ENCODE measurements around the gene WFDC11. TPM values are rescaled to one million over a fixed set of nuclear protein-coding genes. Genes with fewer than 3 reads are reported as not detected.

WFDC11 gene
- total RNA-seq, 1 experiment from 2014 or later, result not detected

DNA sequence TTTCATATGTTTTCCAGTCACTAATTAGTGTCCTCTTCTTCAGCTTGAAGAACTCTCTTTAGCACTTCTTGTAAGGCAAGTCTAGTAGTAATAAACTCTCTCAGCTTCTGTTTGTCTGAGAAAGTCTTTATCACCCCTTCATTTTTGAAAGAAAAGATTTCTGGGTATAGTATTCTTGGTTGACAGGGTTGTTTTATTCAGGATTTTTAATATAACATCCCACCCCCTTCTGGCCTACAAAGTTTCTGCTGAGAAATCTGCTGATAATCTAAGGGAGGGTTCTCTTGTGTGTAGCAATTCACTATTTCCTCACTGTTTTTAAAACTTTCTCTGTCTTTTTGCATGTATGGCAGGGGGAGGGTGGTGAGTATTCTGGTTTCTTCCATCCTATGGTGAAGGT lies 9.6 kb upstream of the WFDC11 start:
- Histone ChIP-seq H4K91ac (ENCODE audit: insufficient read length, low read depth, low read length) (no peak overlapping the region), H3K9ac (ENCODE audit: extremely low read depth, insufficient read length, low read length) (no peak overlapping the region), H3K27me3 (ENCODE audit: insufficient read depth, low read length) (no peaks in the 10 kb centered on the region; the same call in 1 of the 2 replicates), H3K4me2 (ENCODE audit: insufficient read depth, insufficient read length, low read length) (no peak overlapping the region), H2BK12ac (ENCODE audit: insufficient read length, low read depth, low read length) (no peak overlapping the region), H3K27ac (ENCODE audit: insufficient read length, low read depth, low read length) (no peak overlapping the region), H2AFZ (ENCODE audit: low read length) (no peak overlapping the region), H3K23ac (ENCODE audit: insufficient read length, low read depth, low read length) (no peak overlapping the region), H2BK20ac (ENCODE audit: low read depth, low read length, poor library complexity, severe bottlenecking) (no peak overlapping the region), H3K4ac (ENCODE audit: low read depth, low read length) (no peak overlapping the region), H3K23me2 (ENCODE audit: insufficient read length, low read depth, low read length, poor library complexity, severe bottlenecking) (no peaks in the 10 kb centered on the region), H2BK120ac (ENCODE audit: low read depth, low read length, poor library complexity, severe bottlenecking) (no peak overlapping the region), H2BK5ac (ENCODE audit: insufficient read length, low read length) (no peak overlapping the region), H3K56ac (ENCODE audit: insufficient read length, low read depth, low read length) (no peak overlapping the region), H3T11ph (ENCODE audit: low read length) (no peak overlapping the region), H3K79me1 (ENCODE audit: insufficient read depth, low read depth, low read length, poor library complexity, severe bottlenecking) (no peaks in the 10 kb centered on the region), H3K14ac (ENCODE audit: insufficient read depth, low read length) (no peak overlapping the region), H3K79me2 (ENCODE audit: insufficient read depth, low read length) (no peaks in the 10 kb centered on the region), H4K20me1 (ENCODE audit: control insufficient read depth, insufficient read depth, insufficient read length) (no peaks in the 10 kb centered on the region), H3K9me3 (ENCODE audit: control insufficient read depth, low read depth, low read length) (peaks cover 8% of the 10 kb centered on the region), H4K8ac (replicated peaks; ENCODE audit: insufficient read length, low read depth, low read length) (no peak overlapping the region), H3K18ac (ENCODE audit: insufficient read length, low read depth, low read length) (no peak overlapping the region), H3K4me1 (ENCODE audit: insufficient read depth, low read length) (no peaks in the 10 kb centered on the region), H2AK5ac (ENCODE audit: insufficient read length, low read length) (no peak overlapping the region), H4K5ac (ENCODE audit: insufficient read length, low read depth, low read length) (no peak overlapping the region), H2BK15ac (ENCODE audit: low read depth, low read length) (no peak overlapping the region)
- Mint-ChIP-seq H3K9me3 (peaks cover 15 to 23% of the 10 kb centered on the region in 2 experiments; a peak in 4 of 5 replicates), H3K27me3 (ENCODE audit: low read depth) (peaks cover 1% of the 10 kb centered on the region; the same call in 1 of the 2 replicates), H3K27ac (no peak overlapping the region), H3K4me3 (no peak overlapping the region), H3K36me3 (ENCODE audit: insufficient read depth in 1 of 3, low read depth in 3 of 3) (peaks cover 0 to 6% (median 6%) of the 10 kb centered on the region in 3 experiments; a peak in 4 of 7 replicates), H3K4me1 (peaks cover 2 to 4% of the 10 kb centered on the region in 2 experiments; a peak in 1 of 4 replicates)
- TF ChIP-seq, protein P1, sequence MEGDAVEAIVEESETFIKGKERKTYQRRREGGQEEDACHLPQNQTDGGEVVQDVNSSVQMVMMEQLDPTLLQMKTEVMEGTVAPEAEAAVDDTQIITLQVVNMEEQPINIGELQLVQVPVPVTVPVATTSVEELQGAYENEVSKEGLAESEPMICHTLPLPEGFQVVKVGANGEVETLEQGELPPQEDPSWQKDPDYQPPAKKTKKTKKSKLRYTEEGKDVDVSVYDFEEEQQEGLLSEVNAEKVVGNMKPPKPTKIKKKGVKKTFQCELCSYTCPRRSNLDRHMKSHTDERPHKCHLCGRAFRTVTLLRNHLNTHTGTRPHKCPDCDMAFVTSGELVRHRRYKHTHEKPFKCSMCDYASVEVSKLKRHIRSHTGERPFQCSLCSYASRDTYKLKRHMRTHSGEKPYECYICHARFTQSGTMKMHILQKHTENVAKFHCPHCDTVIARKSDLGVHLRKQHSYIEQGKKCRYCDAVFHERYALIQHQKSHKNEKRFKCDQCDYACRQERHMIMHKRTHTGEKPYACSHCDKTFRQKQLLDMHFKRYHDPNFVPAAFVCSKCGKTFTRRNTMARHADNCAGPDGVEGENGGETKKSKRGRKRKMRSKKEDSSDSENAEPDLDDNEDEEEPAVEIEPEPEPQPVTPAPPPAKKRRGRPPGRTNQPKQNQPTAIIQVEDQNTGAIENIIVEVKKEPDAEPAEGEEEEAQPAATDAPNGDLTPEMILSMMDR (conservative IDR thresholded peaks at IDR 0.05), result no peak
- DNase-seq, result no peak

Data from H9 (cell line).